HepG2 (cell line): ENCODE measurements around the gene CLIC3. TPM values are rescaled to one million over a fixed set of nuclear protein-coding genes. Genes with fewer than 3 reads are reported as not detected.

Experiments used
- ATRX ChIP-seq: sonication (generic); formaldehyde crosslinking; IDR thresholded peaks from 2 replicates; pipeline ENCODE4 v1.4.0; 2020; ENCODE audit warnings: missing genetic modification reagents, borderline replicate concordance
- ELF3 ChIP-seq: IDR thresholded peaks from 2 replicates; pipeline ENCODE4 v1.6.1; 2016; ENCODE audit warnings: missing genetic modification reagents, missing compliant biosample characterization
- FOXC1 ChIP-seq: sonication (generic); formaldehyde crosslinking; IDR thresholded peaks from 2 replicates; pipeline ENCODE4 v1.8.0; 2022; ENCODE audit warnings: mild to moderate bottlenecking, missing genetic modification reagents, borderline replicate concordance
- HMGXB4 ChIP-seq, 2 experiments: sonication (generic) in 1 of 2; formaldehyde crosslinking in 1 of 2; IDR thresholded peaks; 2 replicates each; pipeline versions ENCODE4 v1.4.0 to v1.6.1; 2018 to 2020; ENCODE audit warnings: missing genetic modification reagents in 2 of 2, borderline replicate concordance in 1 of 2, low read depth in 1 of 2, mild to moderate bottlenecking in 1 of 2, missing biosample characterization in 1 of 2
- KAT7 ChIP-seq: IDR thresholded peaks from 2 replicates; pipeline ENCODE4 v1.6.1; 2018; ENCODE audit warnings: borderline replicate concordance, missing compliant biosample characterization
- NFIB ChIP-seq: sonication (generic); formaldehyde crosslinking; IDR thresholded peaks from 2 replicates; pipeline ENCODE4 v1.9.0; 2021; ENCODE audit warnings: missing genetic modification reagents, mild to moderate bottlenecking, borderline replicate concordance
- NR2F1 ChIP-seq, 2 experiments: fragments of 450-650 bp in 1 of 2; formaldehyde crosslinking in 1 of 2; IDR thresholded peaks; 2 replicates each; pipeline versions ENCODE4 v1.5.0 to v1.6.1; 2016 to 2020; ENCODE audit warnings: mild to moderate bottlenecking in 1 of 2, missing compliant biosample characterization in 1 of 2, missing genetic modification reagents in 1 of 2, moderate library complexity in 1 of 2
- RFX1 ChIP-seq: fragments of 450-650 bp; IDR thresholded peaks from 2 replicates; pipeline ENCODE4 v1.6.1; 2017
- SOX13 ChIP-seq, 3 experiments: fragments of 450-650 bp in 1 of 3; sonication (generic) in 1 of 3; formaldehyde crosslinking in 1 of 3; IDR thresholded peaks in 2 of 3; conservative IDR thresholded peaks in 1 of 3; 2 replicates each; pipeline versions ENCODE4 v1.5.0 to v1.6.1; 2016 to 2020; ENCODE audit warnings: antibody characterized with exemption in 1 of 3, mild to moderate bottlenecking in 1 of 3, missing compliant biosample characterization in 1 of 3, missing genetic modification reagents in 1 of 3, moderate library complexity in 1 of 3
- TBX2 ChIP-seq: sonication (generic); formaldehyde crosslinking; IDR thresholded peaks from 2 replicates; pipeline ENCODE4 v1.5.0; 2020; ENCODE audit warnings: missing genetic modification reagents, mild to moderate bottlenecking, borderline replicate concordance
- UBTF ChIP-seq: sonication (generic); formaldehyde crosslinking; IDR thresholded peaks from 2 replicates; pipeline ENCODE4 v1.4.0; 2020; ENCODE audit warnings: mild to moderate bottlenecking, missing genetic modification reagents
- ZBTB1 ChIP-seq: sonication (generic); formaldehyde crosslinking; IDR thresholded peaks from 2 replicates; pipeline ENCODE4 v1.4.0; 2020; ENCODE audit warnings: missing genetic modification reagents, borderline replicate concordance
- ZNF318 ChIP-seq: sonication (generic); formaldehyde crosslinking; IDR thresholded peaks from 2 replicates; pipeline ENCODE4 v1.4.0; 2020; ENCODE audit warnings: mild to moderate bottlenecking, missing genetic modification reagents
- ZNF501 ChIP-seq: sonication (generic); formaldehyde crosslinking; IDR thresholded peaks from 2 replicates; pipeline ENCODE4 v1.5.1; 2020; ENCODE audit warnings: mild to moderate bottlenecking, moderate library complexity, missing genetic modification reagents
- ZNF530 ChIP-seq: sonication (generic); formaldehyde crosslinking; IDR thresholded peaks from 2 replicates; pipeline ENCODE4 v1.5.0; 2020; ENCODE audit warnings: low read depth, mild to moderate bottlenecking, missing genetic modification reagents
- polyA plus RNA-seq, 8 experiments: library from polyadenylated mRNA; depleted of rRNA in 3 of 8; stranded (reverse) in 7 of 8; unstranded in 1 of 8; fragments of >200 nt; fragmentation: Illumina TruSeq in 4 of 8; extraction: Trizol in 4 of 8; gene quantifications; 2 replicates each; pipeline versions ENCODE4 v1.2.1 to v1.2.3, GENCODE V29; 2011 to 2016; ENCODE audit warnings: low read depth in 4 of 8, missing spikeins in 1 of 8, mixed read lengths in 1 of 8; ENCODE audit not compliant: insufficient read depth in 1 of 8
- total RNA-seq, 5 experiments: library from RNA; depleted of rRNA; stranded (reverse); fragments of >200 nt; fragmentation: Illumina TruSeq; extraction: Trizol; gene quantifications; 2 replicates each; pipeline ENCODE4 v1.2.3, GENCODE V29; 2016; ENCODE audit warnings: low read depth in 1 of 5

CLIC3 gene
- total and polyA plus RNA-seq, 2 of the 13 experiments (the other 11 are each of a cell fraction or from before 2014, with no cell fraction given), result 0.51 to 1.5 TPM

- TF ChIP-seq SOX13 (IDR thresholded peaks at IDR 0.05) (no peak), SOX13 (CRISPR knock-in tag; conservative IDR thresholded peaks at IDR 0.05 in 1 of 2, IDR thresholded peaks at IDR 0.05 in 1 of 2) (peak in 1 of 2 experiments; percentile 64; a peak in 1 of 4 replicates), TBX2 (CRISPR knock-in tag) (peak; percentile 88), ELF3 (no peak), UBTF (CRISPR knock-in tag) (peak; percentile 74), ZBTB1 (CRISPR knock-in tag) (0 out of 2 replicates have a peak, but pooled peaks have one; percentile 33), RFX1 (no peak), ZNF501 (CRISPR knock-in tag) (peak; percentile 51), FOXC1 (CRISPR knock-in tag) (peak; percentile 48; the same call in 1 of the 2 replicates), ATRX (CRISPR knock-in tag) (no peak), HMGXB4 (CRISPR knock-in tag; IDR thresholded peaks at IDR 0.05; ENCODE audit: borderline replicate concordance in 1 of 2, low read depth in 1 of 2) (peak; percentile 82; a peak in 3 of 4 replicates), NR2F1 (CRISPR knock-in tag; IDR thresholded peaks at IDR 0.05) (peak in 1 of 2 experiments; percentile 57; a peak in 1 of 4 replicates), ZNF318 (CRISPR knock-in tag) (no peak), KAT7 (CRISPR knock-in tag) (no peak), ZNF530 (CRISPR knock-in tag) (no peak), NFIB (no peak)
Observed at GRCh38 chr9:136949817-136950655, 46.3 kb downstream of the CLIC3 start (continued).
